ENCODE data around the gene RCCD1. TPM values are rescaled to one million over a fixed set of nuclear protein-coding genes. Genes with fewer than 3 reads are reported as not detected.

The RCCD1 gene
- total RNA-seq, 2 donors from 2014 or later, result 6.8 to 9.5 TPM

DNA sequence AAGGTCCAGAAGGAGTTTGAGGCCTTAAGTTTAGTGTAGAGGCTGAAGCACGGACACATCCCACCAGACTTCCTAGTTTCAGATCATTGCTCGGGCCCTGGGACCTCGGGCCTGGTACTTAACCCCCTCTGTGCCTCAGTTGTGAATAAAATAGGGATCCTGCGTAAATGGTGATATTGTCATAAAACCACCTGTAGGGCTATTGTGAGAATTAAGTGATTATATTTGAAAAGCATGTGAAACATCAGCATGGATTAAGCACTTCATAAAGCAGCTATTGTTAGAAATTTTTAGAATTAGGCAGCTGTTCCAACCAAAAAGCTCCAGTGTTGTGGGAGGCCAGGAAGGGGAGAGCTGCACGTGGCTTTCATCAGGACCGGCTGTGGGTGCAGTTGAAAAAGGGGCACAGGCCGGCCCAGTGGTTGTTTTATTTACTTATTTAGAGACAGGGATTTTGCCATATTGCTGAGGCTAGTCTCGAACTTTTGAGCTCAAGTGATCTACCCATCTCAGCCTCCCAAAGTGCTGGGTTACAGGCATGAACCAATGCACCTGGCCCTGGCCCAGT, 4.4 kb downstream of the RCCD1 start:
- Histone ChIP-seq H3K4me1 (peaks cover 3 to 57% of the 10 kb centered on the region in 2 donors), H3K27me3 (no peaks in the 10 kb centered on the region), H3K4me3 (no peak overlapping the region), H3K9me3 (no peaks in the 10 kb centered on the region), H3K36me3 (peaks cover 14% of the 10 kb centered on the region), H3K27ac (peak overlapping the region; percentile 77 to 82)
- DNase-seq (ENCODE audit: low spot score), result no peak
- TF ChIP-seq, protein P1, sequence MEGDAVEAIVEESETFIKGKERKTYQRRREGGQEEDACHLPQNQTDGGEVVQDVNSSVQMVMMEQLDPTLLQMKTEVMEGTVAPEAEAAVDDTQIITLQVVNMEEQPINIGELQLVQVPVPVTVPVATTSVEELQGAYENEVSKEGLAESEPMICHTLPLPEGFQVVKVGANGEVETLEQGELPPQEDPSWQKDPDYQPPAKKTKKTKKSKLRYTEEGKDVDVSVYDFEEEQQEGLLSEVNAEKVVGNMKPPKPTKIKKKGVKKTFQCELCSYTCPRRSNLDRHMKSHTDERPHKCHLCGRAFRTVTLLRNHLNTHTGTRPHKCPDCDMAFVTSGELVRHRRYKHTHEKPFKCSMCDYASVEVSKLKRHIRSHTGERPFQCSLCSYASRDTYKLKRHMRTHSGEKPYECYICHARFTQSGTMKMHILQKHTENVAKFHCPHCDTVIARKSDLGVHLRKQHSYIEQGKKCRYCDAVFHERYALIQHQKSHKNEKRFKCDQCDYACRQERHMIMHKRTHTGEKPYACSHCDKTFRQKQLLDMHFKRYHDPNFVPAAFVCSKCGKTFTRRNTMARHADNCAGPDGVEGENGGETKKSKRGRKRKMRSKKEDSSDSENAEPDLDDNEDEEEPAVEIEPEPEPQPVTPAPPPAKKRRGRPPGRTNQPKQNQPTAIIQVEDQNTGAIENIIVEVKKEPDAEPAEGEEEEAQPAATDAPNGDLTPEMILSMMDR (IDR thresholded peaks at IDR 0.05), result no peak

DNA sequence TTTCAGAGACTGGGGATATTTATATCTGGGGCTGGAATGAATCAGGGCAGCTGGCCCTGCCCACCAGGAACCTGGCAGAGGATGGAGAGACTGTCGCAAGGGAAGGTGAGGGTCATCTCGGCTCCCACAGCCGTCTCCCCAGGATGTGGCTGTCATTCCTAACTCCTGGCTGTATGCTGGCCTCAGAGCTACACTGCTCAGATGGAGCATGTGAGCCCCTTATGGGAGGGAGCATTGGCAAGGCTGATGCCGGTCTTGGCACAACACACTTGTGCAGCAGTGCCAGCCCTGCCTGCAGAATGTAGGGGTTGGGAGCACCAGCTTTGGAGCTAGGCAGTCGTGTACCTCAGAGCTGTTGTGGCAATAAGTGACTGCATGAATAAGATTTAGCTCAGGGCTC, 5.2 kb downstream of the RCCD1 start:
- DNase-seq (ENCODE audit: low spot score), result no peak
- TF ChIP-seq, protein P1 (IDR thresholded peaks at IDR 0.05), result no peak
- peak overlapping the region; percentile 77 to 82 for H3K27ac ChIP-seq
- no peaks in the 10 kb centered on the region for H3K27me3 ChIP-seq
- peaks cover 14% of the 10 kb centered on the region for H3K36me3 ChIP-seq
- peaks cover 3 to 54% of the 10 kb centered on the region in 2 donors for H3K4me1 ChIP-seq
- no peaks in the 10 kb centered on the region for H3K9me3 ChIP-seq
- H3K4me3 ChIP-seq, result no peak overlapping the region

DNA sequence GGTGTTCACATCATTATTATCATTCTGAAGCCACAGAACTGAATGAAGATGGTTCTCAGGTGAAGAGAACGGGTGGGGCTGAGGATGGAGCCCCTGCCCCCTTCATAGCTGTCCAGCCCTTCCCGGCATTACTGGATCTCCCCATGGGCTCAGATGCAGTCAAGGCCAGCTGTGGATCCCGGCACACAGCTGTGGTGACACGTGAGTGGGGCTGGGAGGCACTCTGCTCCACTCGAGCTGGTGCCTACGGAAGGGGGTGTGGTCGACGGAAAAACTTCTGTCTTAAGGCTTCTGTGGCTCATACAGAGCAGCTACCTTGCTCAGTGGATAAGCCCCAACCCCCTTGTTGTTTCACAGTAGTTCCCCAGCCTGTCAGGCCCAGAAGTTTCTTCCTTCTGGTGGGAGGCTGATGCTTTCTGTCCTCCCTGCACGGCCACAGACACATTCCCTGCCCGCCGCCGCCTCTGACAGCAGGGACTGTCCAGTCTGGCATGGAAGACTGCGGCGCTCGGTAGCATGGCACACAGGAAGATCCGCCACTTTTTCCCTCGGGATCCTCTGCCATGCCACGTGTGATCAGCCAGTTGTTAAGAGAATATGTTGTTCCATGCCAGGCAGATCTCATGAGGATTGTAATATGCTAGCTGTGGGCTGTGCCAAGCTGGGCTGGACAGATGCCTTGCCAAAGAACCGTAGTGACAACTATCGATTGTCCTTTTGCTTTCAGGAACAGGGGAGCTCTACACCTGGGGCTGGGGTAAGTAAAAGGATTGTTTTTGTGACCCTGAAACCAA, 5.8 kb downstream of the RCCD1 start:
- DNase-seq (ENCODE audit: low spot score), result no peak
- TF ChIP-seq, protein P1 (IDR thresholded peaks at IDR 0.05), result no peak
- Histone ChIP-seq H3K27me3 (no peaks in the 10 kb centered on the region), H3K36me3 (peaks cover 14% of the 10 kb centered on the region), H3K9me3 (no peaks in the 10 kb centered on the region), H3K27ac (peak overlapping the region; percentile 77 to 82), H3K4me3 (no peak overlapping the region), H3K4me1 (peaks cover 3 to 50% of the 10 kb centered on the region in 2 donors)

DNA sequence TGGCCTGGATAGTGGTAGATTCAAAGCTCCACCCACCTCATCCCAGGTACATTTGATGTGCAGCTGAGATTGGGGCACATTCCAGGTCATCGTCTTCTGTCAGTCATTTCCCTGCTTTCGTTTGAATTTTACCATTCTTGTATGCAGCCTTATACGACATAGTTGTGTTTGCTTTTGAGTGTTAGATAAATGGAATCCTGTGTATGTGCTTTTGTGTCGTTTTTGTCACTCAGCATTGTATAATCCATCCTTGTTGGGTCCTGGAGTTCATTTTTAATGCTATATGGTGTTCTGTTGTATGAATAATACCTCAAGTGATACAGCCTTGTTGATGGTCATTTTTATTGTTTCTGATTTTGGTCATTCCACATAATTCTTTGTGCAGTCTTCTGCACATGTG, 7.3 kb downstream of the RCCD1 start:
- no peak overlapping the region for H3K4me3 ChIP-seq
- no peak for DNase-seq (ENCODE audit: low spot score)
- H3K27me3 ChIP-seq, result no peaks in the 10 kb centered on the region
- TF ChIP-seq, protein P1 (IDR thresholded peaks at IDR 0.05), result no peak
- H3K4me1 ChIP-seq, result peaks cover 0 to 36% of the 10 kb centered on the region in 2 donors
- H3K27ac ChIP-seq, result no peak overlapping the region
- no peaks in the 10 kb centered on the region for H3K9me3 ChIP-seq
- H3K36me3 ChIP-seq, result peaks cover 14% of the 10 kb centered on the region

DNA sequence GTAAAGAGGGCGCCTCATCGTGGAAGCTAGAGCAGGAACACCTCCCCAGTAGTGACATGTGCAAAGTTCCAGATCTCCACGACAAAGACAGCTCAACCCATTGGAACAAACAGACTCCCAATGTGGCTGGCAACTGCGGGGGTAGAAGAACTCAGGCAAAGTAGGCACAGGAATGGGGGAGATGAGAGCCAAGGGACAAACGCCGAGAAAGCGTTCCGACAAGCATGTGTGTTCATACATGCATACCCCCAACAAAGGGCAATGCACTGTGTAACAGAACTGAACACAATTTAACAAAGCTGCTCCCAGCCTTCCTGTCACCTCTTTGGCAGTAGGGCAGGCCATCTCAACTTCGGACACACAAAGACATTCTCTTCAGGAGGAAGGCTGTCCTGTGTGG, 11.6 kb downstream of the RCCD1 start:
- TF ChIP-seq, protein P1 (IDR thresholded peaks at IDR 0.05), result no peak

More for the DNA sequence above, 11.6 kb downstream of the RCCD1 start:
- H3K4me1 ChIP-seq, result peaks cover 0 to 5% of the 10 kb centered on the region in 2 donors
- no peaks in the 10 kb centered on the region for H3K27me3 ChIP-seq
- no peak for DNase-seq (ENCODE audit: low spot score)
- no peak overlapping the region for H3K27ac ChIP-seq
- H3K9me3 ChIP-seq, result no peaks in the 10 kb centered on the region
- H3K36me3 ChIP-seq, result peaks cover 8% of the 10 kb centered on the region
- no peak overlapping the region for H3K4me3 ChIP-seq

Data from right atrium auricular region (tissue), 2 donors.